ENCODE data around the gene PNCK. TPM values are rescaled to one million over a fixed set of nuclear protein-coding genes. Genes with fewer than 3 reads are reported as not detected.

Gene PNCK
- total and polyA plus RNA-seq, 12 donors, result 0.42 to 6.5 (median 1.2) TPM; not detected in 2

GRCh38 chrX:153681175-153681574, 7.6 kb upstream of the PNCK start:
- Histone ChIP-seq H3K36me3 (replicated peaks in 1 of 2) (no peaks in the 10 kb centered on the region), H3K27ac (no peak overlapping the region), H3K9me3 (replicated peaks in 1 of 3) (no peaks in the 10 kb centered on the region), H3K4me3 (no peak overlapping the region), H3K4me1 (replicated peaks in 1 of 2) (no peaks in the 10 kb centered on the region), H3K27me3 (peaks cover 13% of the 10 kb centered on the region)
- intact Hi-C loops (cut with DNase I), result no loop called here
- WGBS, 4 donors, result 66 to 80% (median 70%) methylated on average over 7 to 12 of the region's 12 CpGs
- DNase-seq, result peak in 3 of 7 donors; percentile 5 to 14 (median 6)
- TF ChIP-seq CTCF (IDR thresholded peaks at IDR 0.05) (no peak), POLR2A (IDR thresholded peaks at IDR 0.05) (no peak)

- Histone ChIP-seq H3K27ac (no peak overlapping the region), H3K9me3 (replicated peaks in 1 of 3) (no peaks in the 10 kb centered on the region), H3K36me3 (replicated peaks in 1 of 2) (no peaks in the 10 kb centered on the region), H3K4me1 (replicated peaks in 1 of 2) (no peaks in the 10 kb centered on the region), H3K27me3 (peaks cover 24% of the 10 kb centered on the region), H3K4me3 (no peak overlapping the region)
- intact Hi-C loops (cut with DNase I), result loop anchor here in 1 of 2 donors (5.0 kb wide), 1 partner anchor 122 kb away; no protein-coding TSS in a partner anchor
- DNase-seq, result peak in 1 of 7 donors; percentile 18
- 72 to 84% (median 79%) methylated on average over 12 to 27 of the region's 27 CpGs for WGBS, 4 donors
- TF ChIP-seq CTCF (IDR thresholded peaks at IDR 0.05) (no peak), POLR2A (IDR thresholded peaks at IDR 0.05) (no peak)
These were observed 722 bp upstream of the PNCK start for GRCh38 chrX:153674219-153674851.

- peaks cover 24% of the 10 kb centered on the region for H3K27me3 ChIP-seq
- intact Hi-C loops (cut with DNase I), result loop anchor here in 1 of 2 donors (5.0 kb wide), 1 partner anchor 120 kb away; no protein-coding TSS in a partner anchor
- H3K27ac ChIP-seq, result no peak overlapping the region
- WGBS, 4 donors, result 50 to 79% (median 64%) methylated on average over 13 to 52 of the region's 53 CpGs
- TF ChIP-seq POLR2A (IDR thresholded peaks at IDR 0.05) (no peak), CTCF (IDR thresholded peaks at IDR 0.05) (no peak)
- no peaks in the 10 kb centered on the region for H3K36me3 ChIP-seq (replicated peaks in 1 of 2)
- H3K4me1 ChIP-seq (replicated peaks in 1 of 2), result no peaks in the 10 kb centered on the region
- DNase-seq, result peak in 2 of 7 donors; percentile 9 to 14
- no peak overlapping the region for H3K4me3 ChIP-seq
- H3K9me3 ChIP-seq (replicated peaks in 1 of 3), result no peaks in the 10 kb centered on the region
These were observed 834 bp downstream of the PNCK start for GRCh38 chrX:153672531-153673427.

Measured in adrenal gland (tissue), 12 donors.